HAP-1 (cell line): ENCODE results near the gene HMGCL.
"Not testable (repeated sequence)": the region's sequence is repeated elsewhere in the genome, so short reads cannot be mapped to it uniquely, and the experiment has no call there.

Experiments used
- DNase-seq, 2 experiments: peaks; one replicate each; pipeline ENCODE4 v3.0.0-alpha.2; 2016 to 2020; ENCODE audit warnings: low spot score in 2 of 2
- H3K27me3 ChIP-seq: fragments of 250-450 bp; sonication (Bioruptor Pico); 2 replicates; pipeline ENCODE4 v1.5.1; 2020; ENCODE audit warnings: low read depth, mild to moderate bottlenecking, moderate library complexity
- H3K36me3 ChIP-seq: fragments of 250-450 bp; sonication (Bioruptor Pico); replicated peaks from 2 replicates; pipeline ENCODE4 v1.5.1; 2020; ENCODE audit warnings: mild to moderate bottlenecking
- H3K4me1 ChIP-seq: fragments of 250-450 bp; sonication (Bioruptor Pico); 2 replicates; pipeline ENCODE4 v1.5.1; 2020; ENCODE audit warnings: mild to moderate bottlenecking
- H3K4me3 ChIP-seq: fragments of 250-450 bp; sonication (Bioruptor Pico); 2 replicates; pipeline ENCODE4 v1.5.1; 2020; ENCODE audit warnings: mild to moderate bottlenecking, moderate library complexity
- H3K9me3 ChIP-seq: fragments of 250-450 bp; sonication (Bioruptor Pico); 2 replicates; pipeline ENCODE4 v1.5.1; 2020; ENCODE audit warnings: mild to moderate bottlenecking, moderate library complexity
- in situ Hi-C: fragments of 300-500 bp; cut with MboI; formaldehyde crosslinking; loops from 3 replicates; pipeline ENCODE4 v1.14.3; 2020; ENCODE audit warnings: low sequenced_read_pairs, inconsistent platforms, mixed read lengths

Gene HMGCL

DNA sequence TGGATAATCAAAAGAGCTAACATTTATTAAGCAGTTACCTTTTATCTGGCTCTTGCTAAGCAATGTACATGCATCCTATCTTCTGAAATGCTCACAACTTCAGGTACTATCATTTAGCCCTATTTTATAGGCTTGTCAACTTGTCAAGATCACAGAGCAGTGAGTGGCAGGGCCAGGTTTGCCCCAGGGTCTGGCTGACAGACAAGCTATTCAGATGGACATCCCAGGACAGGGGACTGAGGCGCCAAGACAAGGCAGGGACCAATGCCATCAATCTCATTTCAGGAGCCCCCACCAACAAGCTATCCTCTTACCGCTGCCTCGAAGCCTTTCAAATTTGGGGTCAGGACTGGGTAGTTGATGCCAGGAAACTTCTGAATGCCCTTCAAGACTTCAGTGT, 8.9 kb downstream of the HMGCL start:
- Histone ChIP-seq H3K9me3 (no peaks in the 10 kb centered on the region), H3K36me3 (peaks cover 27% of the 10 kb centered on the region), H3K4me1 (no peaks in the 10 kb centered on the region), H3K27me3 (no peaks in the 10 kb centered on the region), H3K4me3 (no peak overlapping the region)
- in situ Hi-C loops: no loop called here
- no peak for DNase-seq

DNA sequence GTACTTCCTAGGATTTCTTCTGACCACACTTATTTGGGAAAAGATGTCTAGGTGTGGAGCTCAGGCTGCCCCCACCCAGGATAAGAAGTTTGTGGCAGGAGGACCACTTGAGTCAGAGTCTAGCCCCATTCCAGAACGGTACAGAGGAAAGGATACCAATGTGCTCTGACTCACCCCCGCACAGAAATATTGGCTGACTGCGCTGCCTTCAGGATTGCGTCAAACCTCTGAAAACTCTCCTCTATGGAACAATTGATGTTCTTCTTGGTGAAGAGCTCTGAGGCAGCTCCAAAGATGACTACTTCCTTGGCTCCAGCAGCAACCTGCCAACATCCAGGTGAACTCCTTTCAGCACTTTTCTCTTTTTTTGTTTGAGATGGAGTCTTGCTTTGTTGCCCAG, 11.2 kb downstream of the HMGCL start:
- H3K36me3 ChIP-seq: peaks cover 27% of the 10 kb centered on the region
- in situ Hi-C loops: no loop called here
- no peaks in the 10 kb centered on the region for H3K4me1 ChIP-seq
- no peak for DNase-seq
- no peak overlapping the region for H3K4me3 ChIP-seq
- no peaks in the 10 kb centered on the region for H3K9me3 ChIP-seq
- H3K27me3 ChIP-seq: no peaks in the 10 kb centered on the region

DNA sequence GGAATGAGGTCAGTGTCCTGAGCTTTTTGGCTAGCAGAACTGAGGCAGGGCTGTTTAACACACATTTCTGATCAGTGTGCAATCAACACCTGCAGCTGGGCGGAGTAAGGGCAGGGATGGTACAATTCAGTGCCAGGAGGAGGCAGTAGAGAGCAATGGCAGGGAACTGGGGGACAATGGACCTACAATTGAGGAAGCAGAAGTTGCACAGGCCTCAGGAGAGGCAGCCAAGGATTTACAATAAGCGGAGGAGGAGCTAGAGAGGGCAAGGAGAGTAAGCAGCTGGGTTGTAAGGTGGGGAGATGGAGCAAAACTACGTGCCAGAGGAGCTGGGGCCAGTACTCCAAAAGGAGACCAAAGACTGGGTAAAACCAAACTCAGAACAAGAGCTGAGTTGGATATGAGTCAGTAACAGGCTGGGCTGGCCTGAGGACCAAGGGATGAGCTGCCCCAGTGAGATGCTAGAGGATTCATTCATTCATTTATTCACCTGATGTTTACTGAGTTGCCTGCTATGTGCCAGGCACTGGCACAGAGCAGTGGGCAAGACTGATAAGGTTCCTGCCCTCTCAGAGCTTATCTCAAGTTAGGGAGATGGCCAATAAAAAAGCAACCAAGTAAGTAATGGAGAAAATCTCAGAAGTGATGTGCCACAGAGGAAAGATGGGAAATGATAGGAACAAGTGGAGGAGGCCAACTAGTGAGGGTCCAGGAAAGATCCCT, 14.2 kb downstream of the HMGCL start:
- in situ Hi-C loops: no loop called here
- H3K27me3 ChIP-seq: no peaks in the 10 kb centered on the region
- H3K36me3 ChIP-seq: peaks cover 12% of the 10 kb centered on the region
- H3K9me3 ChIP-seq: no peaks in the 10 kb centered on the region
- DNase-seq: peak; percentile 52 to 73
- no peaks in the 10 kb centered on the region for H3K4me1 ChIP-seq
- no peak overlapping the region for H3K4me3 ChIP-seq

DNA sequence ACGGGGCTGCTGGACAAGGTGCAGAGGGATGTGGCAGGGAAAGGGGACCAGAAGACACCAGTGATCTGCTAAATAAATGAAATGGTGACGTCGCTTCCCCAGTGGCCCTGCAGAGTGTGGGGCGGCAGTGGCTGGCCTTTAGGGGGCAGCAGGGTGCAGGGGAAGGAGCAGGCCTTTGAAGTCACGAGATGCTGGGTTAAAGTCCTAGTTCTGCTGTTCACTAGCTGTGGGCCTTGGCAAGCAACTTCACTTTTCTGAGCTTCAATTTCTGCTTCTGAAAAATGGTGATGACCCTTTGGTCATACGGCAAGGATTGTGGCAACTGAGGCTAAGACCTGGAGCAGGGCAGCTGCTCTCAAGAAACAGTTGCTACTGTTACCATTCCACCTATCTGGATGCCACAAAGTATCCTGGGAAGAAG, 15.5 kb downstream of the HMGCL start:
- Histone ChIP-seq H3K36me3 (peaks cover 11% of the 10 kb centered on the region), H3K4me3 (no peak overlapping the region), H3K4me1 (no peaks in the 10 kb centered on the region), H3K9me3 (no peaks in the 10 kb centered on the region), H3K27me3 (no peaks in the 10 kb centered on the region)
- in situ Hi-C loops: no loop called here
- DNase-seq: peak; percentile 69 to 88

DNA sequence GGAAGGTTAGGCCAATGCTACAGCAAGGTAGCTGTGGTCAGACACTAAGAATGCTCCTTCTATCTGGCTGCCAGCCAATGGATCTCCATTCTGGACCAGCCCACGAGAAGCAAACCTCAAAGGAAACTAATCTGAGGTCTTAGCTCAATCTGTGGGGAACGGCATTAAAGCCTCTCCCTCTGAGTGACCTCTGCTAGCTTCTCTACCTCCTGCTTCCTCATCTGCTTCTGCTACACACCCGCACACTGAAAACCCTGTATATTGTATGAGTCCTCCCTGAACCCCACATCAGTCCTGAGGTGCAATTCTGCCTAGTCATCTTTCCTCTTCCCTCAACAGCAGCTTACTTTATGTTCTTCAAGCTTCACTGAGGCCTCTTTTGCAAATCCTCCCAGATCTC, 17.8 kb downstream of the HMGCL start:
- H3K27me3 ChIP-seq: no peaks in the 10 kb centered on the region
- no peak for DNase-seq
- no peak overlapping the region for H3K4me3 ChIP-seq
- no peaks in the 10 kb centered on the region for H3K4me1 ChIP-seq
- H3K36me3 ChIP-seq: no peaks in the 10 kb centered on the region; the same call in 1 of the 2 replicates
- in situ Hi-C loops: no loop called here
- H3K9me3 ChIP-seq: no peaks in the 10 kb centered on the region

DNA sequence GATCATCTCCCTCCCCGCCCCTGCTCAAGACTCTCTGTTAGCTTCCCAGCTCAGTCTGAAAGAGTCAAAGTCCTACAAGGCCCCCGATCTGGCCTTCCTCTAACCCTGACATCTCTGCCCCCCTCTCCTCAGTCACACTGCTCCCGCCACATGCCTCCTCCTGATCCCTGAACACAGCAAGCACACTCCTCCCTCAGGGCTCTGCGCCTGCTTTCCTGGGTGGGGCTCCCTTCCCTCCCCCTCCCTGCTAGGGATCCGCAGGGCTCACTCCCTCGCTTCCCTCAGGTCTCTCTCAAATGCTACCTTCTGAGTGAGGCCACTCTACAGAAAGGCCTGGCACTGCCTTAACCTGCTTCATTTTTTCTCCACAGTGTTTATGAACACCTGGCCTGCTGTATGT, 18.9 kb downstream of the HMGCL start:
- no peaks in the 10 kb centered on the region for H3K9me3 ChIP-seq
- no peak for DNase-seq
- no peaks in the 10 kb centered on the region for H3K36me3 ChIP-seq
- no peaks in the 10 kb centered on the region for H3K27me3 ChIP-seq
- H3K4me1 ChIP-seq: peaks cover 2% of the 10 kb centered on the region; the same call in 1 of the 2 replicates
- H3K4me3 ChIP-seq: no peak overlapping the region
- in situ Hi-C loops: no loop called here

DNA sequence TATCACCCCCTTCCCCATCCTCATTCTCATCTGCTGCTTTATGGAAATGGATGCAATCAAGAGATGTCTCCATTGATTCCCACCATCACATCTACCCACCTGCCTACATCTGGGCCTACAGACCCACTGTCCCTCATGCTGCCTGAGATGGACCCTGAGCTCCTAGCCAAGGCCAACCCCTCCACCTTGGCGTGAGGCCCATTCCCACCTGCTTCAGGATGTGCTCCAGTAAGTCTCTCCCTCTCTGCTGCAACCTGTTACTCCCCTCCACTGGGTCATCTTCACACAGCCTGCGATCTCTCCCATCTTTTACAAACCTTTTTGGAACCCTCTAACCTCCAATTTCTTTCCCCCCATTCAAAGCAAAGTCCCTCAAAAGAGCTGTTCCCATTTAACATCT, 20.2 kb downstream of the HMGCL start:
- H3K27me3 ChIP-seq: no peaks in the 10 kb centered on the region
- no peak for DNase-seq
- H3K36me3 ChIP-seq: no peaks in the 10 kb centered on the region
- no peaks in the 10 kb centered on the region for H3K9me3 ChIP-seq
- H3K4me3 ChIP-seq: no peak overlapping the region
- peaks cover 2% of the 10 kb centered on the region; the same call in 1 of the 2 replicates for H3K4me1 ChIP-seq
- in situ Hi-C loops: no loop called here

DNA sequence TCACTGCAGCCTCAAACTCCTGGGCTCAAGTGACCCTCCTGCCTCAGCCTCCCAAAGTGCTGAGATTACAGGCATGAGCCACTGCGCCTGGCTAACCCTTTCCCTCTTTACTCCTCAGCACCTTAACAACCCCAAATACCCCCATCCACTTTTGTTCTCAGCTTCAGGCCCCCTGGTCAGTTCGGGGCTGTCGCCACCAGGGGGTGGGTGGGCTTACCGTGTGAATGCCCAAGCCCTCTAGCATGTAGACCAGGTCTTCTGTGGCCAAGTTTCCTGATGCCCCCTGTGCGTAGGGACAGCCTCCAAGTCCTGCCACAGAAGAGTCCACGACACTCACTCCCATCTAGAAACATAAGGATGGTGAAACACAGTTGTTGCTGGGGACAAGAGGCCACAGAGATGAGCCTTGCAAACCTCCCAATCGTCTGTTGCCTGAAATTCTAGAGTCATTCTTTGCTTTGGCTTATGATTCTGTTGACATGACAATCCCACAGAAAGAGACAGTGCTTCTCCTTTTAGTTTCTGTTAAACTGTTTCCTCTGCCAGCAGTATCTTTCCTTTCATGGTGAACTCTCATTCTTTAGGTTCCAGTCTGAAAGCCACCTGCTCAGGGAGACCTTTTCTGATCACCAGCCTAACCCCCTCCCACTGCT, 20.9 kb downstream of the HMGCL start:
- Histone ChIP-seq H3K9me3 (no peaks in the 10 kb centered on the region), H3K36me3 (no peaks in the 10 kb centered on the region), H3K4me3 (no peak overlapping the region), H3K4me1 (peaks cover 6% of the 10 kb centered on the region; the same call in 1 of the 2 replicates), H3K27me3 (no peaks in the 10 kb centered on the region)
- in situ Hi-C loops: no loop called here
- DNase-seq: no peak

DNA sequence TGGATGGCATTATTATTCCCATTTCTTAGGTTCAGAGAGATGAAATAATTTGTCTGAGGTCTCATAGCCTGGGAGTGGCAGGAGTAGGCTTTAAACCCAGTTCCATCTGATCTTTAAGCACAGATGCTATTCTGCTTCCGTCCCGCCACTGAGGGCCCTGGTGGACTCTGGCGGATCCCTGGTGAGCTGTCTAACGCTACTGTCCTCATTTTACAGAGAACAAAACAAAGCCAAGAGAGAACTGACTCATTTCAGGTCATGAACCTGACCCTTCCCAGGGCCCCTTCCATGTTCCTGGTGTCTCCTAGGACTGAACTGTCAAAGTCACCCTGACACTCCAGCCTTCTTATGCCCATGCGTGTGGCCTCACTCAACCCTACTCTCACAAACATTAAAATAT, 21.6 kb downstream of the HMGCL start:
- no peak overlapping the region for H3K4me3 ChIP-seq
- H3K9me3 ChIP-seq: no peaks in the 10 kb centered on the region
- H3K4me1 ChIP-seq: peaks cover 8% of the 10 kb centered on the region; the same call in 1 of the 2 replicates
- no peaks in the 10 kb centered on the region; the same call in 1 of the 2 replicates for H3K36me3 ChIP-seq
- in situ Hi-C loops: no loop called here
- no peaks in the 10 kb centered on the region for H3K27me3 ChIP-seq
- DNase-seq: no peak

DNA sequence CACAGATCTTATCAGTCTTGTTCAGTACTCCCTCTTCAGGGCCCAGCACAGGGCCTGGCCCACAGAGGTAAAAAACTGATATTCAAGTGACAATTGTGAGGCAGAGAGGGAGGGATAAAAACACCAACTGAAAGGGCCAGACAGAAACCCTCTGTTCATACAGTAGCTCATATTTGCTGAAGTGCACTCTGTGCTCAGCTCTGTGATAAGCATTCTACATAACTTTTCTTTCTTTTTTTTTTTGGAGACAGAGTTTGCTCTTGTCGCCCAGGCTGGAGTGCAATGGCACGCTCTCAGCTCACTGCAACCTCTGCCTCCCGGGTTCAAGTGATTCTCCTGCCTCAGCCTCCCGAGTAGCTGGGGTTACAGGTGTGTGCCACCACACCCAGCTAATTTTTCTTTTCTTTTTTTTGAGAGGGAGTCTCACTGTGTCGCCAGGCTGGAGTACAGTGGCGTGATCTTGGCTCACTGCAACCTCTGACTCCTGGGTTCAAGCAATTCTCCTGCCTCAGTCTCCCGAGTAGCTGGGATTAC, 22.4 kb downstream of the HMGCL start:
- H3K9me3 ChIP-seq, in situ Hi-C loops, DNase-seq, H3K36me3 ChIP-seq, H3K4me3 ChIP-seq, H3K4me1 ChIP-seq, H3K27me3 ChIP-seq: not testable (repeated sequence)

DNA sequence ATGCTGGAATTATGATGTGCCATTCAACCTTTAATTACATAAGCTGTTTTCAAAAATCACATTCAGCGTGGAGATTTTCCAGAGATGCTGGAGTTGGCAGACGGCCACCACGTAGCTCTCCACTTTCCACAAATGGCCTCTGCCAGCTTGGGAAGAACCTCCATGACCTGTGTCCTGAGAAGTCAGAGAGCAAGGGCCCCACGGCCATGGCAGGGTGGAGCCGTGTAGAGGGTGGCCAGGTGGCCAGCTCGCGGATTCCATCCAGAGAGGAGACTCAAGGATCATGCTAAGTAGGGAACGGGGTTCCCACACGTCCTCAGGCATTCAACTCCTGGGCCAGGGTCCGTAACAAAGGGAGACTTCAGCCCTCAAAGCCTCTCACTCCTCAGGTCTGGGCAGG, 23.4 kb downstream of the HMGCL start:
- in situ Hi-C loops: no loop called here
- no peaks in the 10 kb centered on the region for H3K27me3 ChIP-seq
- H3K4me3 ChIP-seq: no peak overlapping the region
- DNase-seq: no peak
- peaks cover 6% of the 10 kb centered on the region for H3K36me3 ChIP-seq
- H3K4me1 ChIP-seq: peaks cover 8% of the 10 kb centered on the region; the same call in 1 of the 2 replicates
- no peaks in the 10 kb centered on the region for H3K9me3 ChIP-seq

DNA sequence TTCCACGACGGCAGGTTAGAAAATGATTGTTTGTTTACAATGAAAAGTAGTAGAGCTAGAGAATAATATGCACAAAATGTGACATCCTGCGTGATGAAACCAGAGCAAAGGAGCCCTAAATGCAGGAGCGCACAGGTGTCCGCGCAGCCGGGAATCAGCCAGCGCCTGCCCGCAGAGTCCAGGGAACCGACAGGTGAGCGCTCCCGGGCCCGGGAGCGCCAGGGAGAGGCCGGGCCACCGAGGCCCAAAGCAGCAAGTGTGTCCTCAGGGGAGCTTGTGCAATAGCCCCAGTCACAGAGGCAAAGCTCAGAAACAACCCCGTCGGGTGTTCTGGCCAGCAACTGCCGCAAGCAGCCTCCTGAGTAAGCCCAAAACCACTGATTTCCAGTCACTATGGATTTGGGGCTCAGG, 23.9 kb downstream of the HMGCL start:
- peaks cover 11% of the 10 kb centered on the region for H3K36me3 ChIP-seq
- H3K27me3 ChIP-seq: no peaks in the 10 kb centered on the region
- in situ Hi-C loops: no loop called here
- H3K9me3 ChIP-seq: no peaks in the 10 kb centered on the region
- H3K4me3 ChIP-seq: peak overlapping the region; percentile 88
- DNase-seq: no peak
- peaks cover 8% of the 10 kb centered on the region; the same call in 1 of the 2 replicates for H3K4me1 ChIP-seq

DNA sequence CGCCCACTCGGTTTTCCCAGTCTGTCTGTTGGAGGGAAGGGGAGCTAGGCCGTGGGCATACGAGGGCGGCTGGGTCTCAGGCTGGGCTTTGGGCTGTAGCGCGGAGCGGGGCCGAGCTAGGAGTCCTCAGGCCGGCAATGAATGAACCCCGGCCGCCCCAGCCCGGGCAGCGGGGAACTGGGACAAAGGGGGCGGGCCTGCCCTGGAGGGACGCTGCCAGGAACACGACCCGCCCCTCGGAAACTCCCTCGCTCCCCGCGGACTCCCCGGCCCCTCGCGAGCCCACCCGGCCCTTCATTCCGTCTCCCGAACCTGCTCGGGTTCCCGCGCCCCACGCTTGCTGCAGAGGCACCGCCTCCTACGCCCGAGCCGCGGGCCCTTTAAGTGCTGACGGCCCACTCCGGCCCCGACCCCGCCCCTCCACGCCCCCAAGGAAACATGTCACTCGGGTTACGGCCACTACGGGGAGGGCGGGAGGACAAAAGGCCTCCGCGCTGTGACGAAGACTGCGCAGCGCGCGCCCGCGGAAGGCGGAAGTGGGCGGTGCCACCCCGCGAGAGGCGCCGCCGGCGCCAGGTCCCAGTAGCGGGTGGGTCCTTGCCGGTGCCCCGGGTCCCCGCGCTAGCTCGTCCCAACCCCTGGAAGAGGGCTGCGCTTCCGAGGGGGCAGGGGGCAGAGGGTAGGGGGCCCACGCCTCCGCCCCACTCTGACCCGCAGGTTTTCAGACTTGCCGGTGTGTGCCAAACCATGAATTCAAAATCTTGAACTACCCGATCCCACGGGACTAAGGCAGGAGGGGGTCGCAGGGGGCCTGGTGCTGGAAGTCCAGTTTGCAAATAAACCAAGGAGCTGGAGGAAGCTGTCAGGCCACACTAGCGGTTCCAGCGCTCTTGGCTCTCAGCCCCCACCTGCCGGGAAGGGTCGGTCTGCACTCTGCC, 24.6 kb downstream of the HMGCL start, which contains the start of gene GALE:
Gene GALE, minus strand, starts transcription at position 355 of the 938 bp plus-strand sequence. CDS start 1,747 bp downstream, outside the sequence.
- H3K4me3 ChIP-seq: peak within 1 kb of the TSS; percentile 88

More for the DNA sequence above, 24.6 kb downstream of the HMGCL start, which contains the start of gene GALE:
- Histone ChIP-seq H3K4me1 (peaks cover 8% of the 10 kb centered on the region; the same call in 1 of the 2 replicates), H3K36me3 (peaks cover 11% of the 10 kb centered on the region), H3K27me3 (no peaks in the 10 kb centered on the region), H3K9me3 (no peaks in the 10 kb centered on the region)
- peak; percentile 88 to 98 for DNase-seq
- in situ Hi-C loops: no loop called here
